ENCODE data around the gene MRPL57.

DNA sequence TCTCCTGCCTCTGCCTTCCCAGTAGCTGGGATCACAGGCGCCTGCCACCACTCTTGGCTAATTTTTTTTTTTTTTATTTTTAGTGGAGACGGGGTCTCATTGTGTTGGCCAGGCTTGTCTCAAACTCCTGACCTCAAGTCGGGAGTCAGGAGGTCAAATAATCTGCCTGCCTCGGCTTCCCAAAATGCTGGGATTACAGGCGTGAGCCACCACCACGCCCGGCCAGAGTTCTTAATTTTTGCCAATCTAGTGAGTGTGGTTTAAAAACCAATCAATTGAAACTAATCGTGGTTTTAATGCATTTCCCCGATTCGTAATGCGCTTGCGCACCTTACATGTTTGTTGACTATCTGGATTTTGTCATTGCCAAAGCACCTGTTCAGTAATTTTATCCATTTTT is 37.1 kb upstream of the MRPL57 start:
- TF ChIP-seq EZH2 (optimal IDR thresholded peaks at IDR 0.05; ENCODE audit: low read depth, low read length), result no peak
- no peak for TF ChIP-seq CTCF (IDR thresholded peaks at IDR 0.05; ENCODE audit: low read length)
- TF ChIP-seq EZH2phosphoT487 (IDR thresholded peaks at IDR 0.05; ENCODE audit: low read length), result no peak

All from MM.1S (cell line).